PC-3 (cell line): ENCODE results near the gene CCDC144A. TPM values are rescaled to one million over a fixed set of nuclear protein-coding genes. Genes with fewer than 3 reads are reported as not detected.
A peak's percentile ranks its signal among the peaks of the same experiment; 100 is the strongest.
"Not testable (repeated sequence)": the region's sequence is repeated elsewhere in the genome, so short reads cannot be mapped to it uniquely, and the experiment has no call there.

Source experiments
- ATAC-seq: fragments of 200-7000 bp; cut with Tn5 transposase; 2 replicates; pipeline ENCODE4 v1.9.1; 2020; ENCODE audit warnings: mild to moderate bottlenecking, moderate library complexity
- Bru-seq: library from RNA; stranded (reverse); fragments of 400-500 nt; gene quantifications from one replicate; lab custom pipeline; 2021; lab: Mats Ljungman, UMichigan
- BruChase-seq, 2 experiments: library from RNA; stranded (reverse); fragments of 400-500 nt; gene quantifications; one replicate each; lab custom pipeline; 2021; lab: Mats Ljungman, UMichigan
- BruUV-seq: library from RNA; stranded (reverse); fragments of 400-500 nt; replicated peaks from 2 replicates; lab custom pipeline; 2021; lab: Mats Ljungman, UMichigan
- CTCF ChIA-PET: fragments of 300-600 bp; sonication (Branson Sonifier 250); formaldehyde crosslinking; loops from one replicate; lab custom pipeline; 2022; ENCODE audit warnings: antibody characterized with exemption; lab: Charles Lee
- POLR2A ChIA-PET: fragments of 300-600 bp; sonication (Branson Sonifier 250); formaldehyde crosslinking; loops from one replicate; lab custom pipeline; 2022; ENCODE audit warnings: antibody characterized with exemption; ENCODE audit not compliant: unreplicated experiment; lab: Charles Lee
- DNase-seq: peaks from one replicate; pipeline ENCODE4 v3.0.0-alpha.2; 2015
- H2AFZ ChIP-seq: fragments of 300-600 bp; sonication (generic); 2 replicates; pipeline ENCODE4 v1.6.0; 2016; ENCODE audit warnings: antibody characterized with exemption, low read length
- H3F3A ChIP-seq: fragments of 300-600 bp; sonication (generic); one replicate; pipeline ENCODE4 v1.6.0; 2017; ENCODE audit warnings: antibody characterized with exemption, low read length, control low read depth, mild to moderate bottlenecking; ENCODE audit not compliant: unreplicated experiment
- H3K27ac ChIP-seq: fragments of 300-600 bp; sonication (generic); 2 replicates; pipeline ENCODE4 v1.5.1; 2016; ENCODE audit warnings: mild to moderate bottlenecking, low read length
- H3K27me3 ChIP-seq: fragments of 300-600 bp; sonication (generic); 2 replicates; pipeline ENCODE4 v1.6.1; 2016; ENCODE audit warnings: low read length, mixed read lengths
- H3K36me3 ChIP-seq: fragments of 300-600 bp; sonication (generic); 2 replicates; pipeline ENCODE4 v1.6.1; 2016; ENCODE audit warnings: low read depth, mixed run types, low read length, mixed read lengths
- H3K4me1 ChIP-seq: fragments of 300-600 bp; sonication (generic); 2 replicates; pipeline ENCODE4 v1.5.1; 2016; ENCODE audit warnings: low read length; ENCODE audit not compliant: insufficient read depth
- H3K4me2 ChIP-seq: fragments of 300-600 bp; sonication (generic); 2 replicates; pipeline ENCODE4 v1.6.0; 2016; ENCODE audit warnings: low read length
- H3K4me3 ChIP-seq: fragments of 300-600 bp; sonication (generic); 2 replicates; pipeline ENCODE4 v1.5.1; 2016; ENCODE audit warnings: mild to moderate bottlenecking, low read length, mixed read lengths
- H3K79me2 ChIP-seq: fragments of 300-600 bp; sonication (generic); 2 replicates; pipeline ENCODE4 v1.6.1; 2017; ENCODE audit warnings: low read length, mixed read lengths
- H3K9ac ChIP-seq: fragments of 300-600 bp; sonication (generic); 2 replicates; pipeline ENCODE4 v1.6.0; 2016; ENCODE audit warnings: mild to moderate bottlenecking, low read length
- H3K9me2 ChIP-seq: fragments of 300-600 bp; sonication (generic); replicated peaks from 2 replicates; pipeline ENCODE4 v1.6.1; 2016; ENCODE audit warnings: mixed run types, low read length, mixed read lengths
- H3K9me3 ChIP-seq: fragments of 300-600 bp; sonication (generic); 2 replicates; pipeline ENCODE4 v1.6.1; 2016; ENCODE audit warnings: low read length, mixed read lengths
- H4K20me1 ChIP-seq: fragments of 300-600 bp; sonication (generic); 2 replicates; pipeline ENCODE4 v1.6.1; 2016; ENCODE audit warnings: low read length, mixed read lengths
- CTCF ChIP-seq: fragments of 300-600 bp; sonication (generic); conservative IDR thresholded peaks from 2 replicates; pipeline ENCODE4 v1.5.1; 2017; ENCODE audit warnings: antibody characterized with exemption, low read depth, mild to moderate bottlenecking, low read length
- EZH2 ChIP-seq: fragments of 300-600 bp; sonication (generic); IDR thresholded peaks from one replicate; pipeline ENCODE4 v1.6.1; 2017; ENCODE audit warnings: antibody characterized with exemption, mild to moderate bottlenecking, low read length; ENCODE audit not compliant: unreplicated experiment
- EZH2phosphoT487 ChIP-seq: fragments of 300-600 bp; sonication (generic); IDR thresholded peaks from 2 replicates; pipeline ENCODE4 v1.6.1; 2018; ENCODE audit warnings: mild to moderate bottlenecking, antibody characterized with exemption, low read length, borderline replicate concordance
- intact Hi-C: fragments of 100-400 bp; cut with micrococcal nuclease; formaldehyde crosslinking; loops from 2 replicates; pipeline ENCODE4 v1.9.0; 2023
- long read RNA-seq: library from polyadenylated mRNA; unstranded; transcript quantifications from one replicate; pipeline ENCODE4 v2.0.0, GENCODE V29; 2021; ENCODE audit not compliant: unreplicated experiment
- total RNA-seq: library from RNA; depleted of rRNA; stranded (reverse); fragments of >200 nt; gene quantifications from 2 replicates; pipeline ENCODE4 v1.2.3, GENCODE V29; 2014; rRNA removed

The CCDC144A gene
- total RNA-seq, result 0.15 and 0.17 TPM in 2 replicates
- Bru-seq, nascent RNA, result not detected
- BruChase-seq, experiment 1, labeled RNA remaining after a 6-hour chase, result percentile 26 among the genes with signal in this experiment
- BruChase-seq, experiment 2, labeled RNA remaining after a 2-hour chase, result percentile 23 among the genes with signal in this experiment
- long read RNA-seq, result 0 reads

- H3K27me3 ChIP-seq, H3K36me3 ChIP-seq, H3K4me1 ChIP-seq, H3K9me3 ChIP-seq, H3K4me2 ChIP-seq, H3K79me2 ChIP-seq, DNase-seq, H3F3A ChIP-seq, H3K9me2 ChIP-seq, H2AFZ ChIP-seq, H3K4me3 ChIP-seq, CTCF ChIA-PET, intact Hi-C loops, H3K27ac ChIP-seq, POLR2A ChIA-PET, H3K9ac ChIP-seq, BruUV-seq, ATAC-seq, H4K20me1 ChIP-seq: not testable (repeated sequence)
- peak; percentile 69 for TF ChIP-seq CTCF
Measured at GRCh38 chr17:16689731-16690281, at the start of gene CCDC144A. TSS of gene CCDC144A (plus strand) at chr17:16690241. CDS start at chr17:16690401, 160 bp downstream.

GRCh38 chr17:16649585-16649984 lies 40.5 kb upstream of the CCDC144A start:
- DNase-seq (no peak), ATAC-seq (no peak)
- Histone ChIP-seq H3K27ac (no peak overlapping the region), H3K4me3 (no peak overlapping the region), H3K79me2 (peaks cover 5% of the 10 kb centered on the region; the same call in 1 of the 2 replicates), H3K9me2 (no peaks in the 10 kb centered on the region), H4K20me1 (no peaks in the 10 kb centered on the region), H3K4me2 (no peak overlapping the region), H3F3A (no peaks in the 10 kb centered on the region), H3K27me3 (no peaks in the 10 kb centered on the region), H2AFZ (no peak overlapping the region), H3K4me1 (peaks cover 15% of the 10 kb centered on the region), H3K36me3 (peaks cover 9% of the 10 kb centered on the region), H3K9me3 (no peaks in the 10 kb centered on the region), H3K9ac (no peak overlapping the region)
- ChIA-PET CTCF (no interaction called here), POLR2A (no interaction called here)
- no TSS peak for BruUV-seq
- intact Hi-C loops, result no loop called here
- TF ChIP-seq EZH2, result no peak
- TF ChIP-seq CTCF, result no peak
- no peak for TF ChIP-seq EZH2phosphoT487

- ChIA-PET CTCF (no interaction called here), POLR2A (no interaction called here)
- Histone ChIP-seq H3K27me3 (no peaks in the 10 kb centered on the region), H2AFZ (no peak overlapping the region), H3K79me2 (peaks cover 5% of the 10 kb centered on the region; the same call in 1 of the 2 replicates), H4K20me1 (no peaks in the 10 kb centered on the region), H3F3A (no peaks in the 10 kb centered on the region), H3K9me2 (no peaks in the 10 kb centered on the region), H3K36me3 (0 out of 2 replicates have a peak, but pooled peaks cover 1% of the 10 kb centered on the region), H3K4me2 (peak overlapping the region; percentile 90), H3K4me3 (peak overlapping the region; percentile 72; the same call in 1 of the 2 replicates), H3K9ac (no peak overlapping the region), H3K9me3 (no peaks in the 10 kb centered on the region), H3K4me1 (peaks cover 15% of the 10 kb centered on the region), H3K27ac (no peak overlapping the region)
- intact Hi-C loops, result no loop called here
- BruUV-seq, result no TSS peak
- DNase-seq, result no peak
- ATAC-seq, result no peak
- TF ChIP-seq CTCF (no peak), EZH2 (no peak), EZH2phosphoT487 (no peak)
Measured at GRCh38 chr17:16652252-16652651, 37.8 kb upstream of the CCDC144A start.
